IPS DF 4.7 (cell line): ENCODE results near the gene JARID2.
A peak's percentile ranks its signal among the peaks of the same experiment; 100 is the strongest.

ENCODE experiments used
- DNase-seq: peaks from one replicate; pipeline ENCODE4 v3.0.0-alpha.2; 2013; ENCODE audit warnings: low spot score; ENCODE audit errors: extremely low read depth

Gene JARID2

GRCh38 chr6:15264412-15264811 lies 18.5 kb downstream of the JARID2 start:
- DNase-seq = no peak

DNA sequence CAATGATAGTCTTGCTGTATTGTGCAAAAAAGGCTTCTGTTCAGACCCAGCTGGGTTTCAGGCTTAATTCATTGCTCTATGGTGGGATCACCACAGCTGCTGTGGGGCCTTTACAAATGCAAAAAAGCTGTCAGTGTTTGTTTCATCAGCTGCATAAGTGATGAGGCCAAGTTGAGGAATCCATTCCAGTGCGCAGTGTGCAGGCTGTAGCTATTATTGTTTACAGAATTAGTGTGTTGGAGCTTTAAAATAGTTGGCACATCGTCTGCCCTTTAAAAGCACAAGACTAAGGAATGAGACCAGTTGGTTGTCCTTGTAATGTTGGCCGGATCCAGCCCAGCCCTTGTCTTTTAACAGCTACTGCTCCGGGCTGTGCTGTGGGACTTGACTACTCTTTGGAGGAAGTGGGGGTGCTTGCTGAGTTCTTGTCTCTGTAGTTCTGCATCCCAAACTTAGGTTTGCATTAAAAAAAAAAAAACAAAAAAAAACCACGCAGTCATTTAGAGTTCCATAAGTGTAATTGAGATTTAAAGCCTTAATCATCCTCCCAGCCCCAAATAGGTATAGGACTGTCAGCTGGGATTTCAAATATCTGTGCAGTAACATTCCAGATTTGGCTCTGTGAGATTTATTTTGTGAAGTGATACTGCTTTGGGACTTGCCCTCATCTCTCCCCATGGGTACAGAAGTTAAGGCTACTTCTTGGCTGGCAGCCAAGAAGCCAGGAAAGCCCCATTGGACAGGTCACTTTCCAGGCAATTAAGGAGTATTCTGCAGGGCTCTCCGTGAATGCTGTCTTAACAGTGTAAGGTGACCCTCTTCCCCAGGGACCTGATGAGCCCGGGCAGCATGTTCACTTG lies 19.3 kb downstream of the JARID2 start:
- DNase-seq = no peak

GRCh38 chr6:15265787-15266186 lies 19.9 kb downstream of the JARID2 start:
- DNase-seq = no peak

DNA sequence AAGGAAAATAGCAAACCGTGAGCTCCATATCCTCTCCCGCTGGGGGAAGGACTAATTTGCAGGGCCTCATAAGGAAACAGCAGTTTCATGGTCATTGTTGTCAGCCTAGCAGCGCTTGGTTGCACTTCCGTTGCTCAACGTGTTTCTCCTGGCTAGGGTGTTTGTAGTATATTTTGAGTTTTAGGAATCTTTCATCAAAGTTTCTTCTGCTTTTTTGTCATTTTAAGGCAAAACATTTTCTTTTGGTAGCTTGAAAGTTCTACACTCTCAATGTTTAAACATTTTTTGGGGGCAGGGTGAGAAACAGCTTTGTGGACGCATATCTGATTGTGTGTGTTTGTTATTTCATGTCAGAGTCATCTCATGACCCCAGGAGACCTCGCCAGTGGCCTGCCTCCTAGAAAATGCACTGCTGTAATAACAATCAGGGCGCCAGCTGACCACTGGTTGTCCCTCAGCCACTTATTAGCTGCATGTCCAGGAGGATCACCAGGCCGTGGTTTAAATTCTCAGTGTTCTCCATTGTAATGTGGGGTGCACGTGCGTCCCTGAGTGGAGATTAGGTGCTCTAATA lies 20.6 kb downstream of the JARID2 start:
- no peak for DNase-seq

GRCh38 chr6:15267221-15267620 lies 21.4 kb downstream of the JARID2 start:
- no peak for DNase-seq

GRCh38 chr6:15268137-15268908 lies 22.5 kb downstream of the JARID2 start:
- peak; percentile 90 for DNase-seq

DNA sequence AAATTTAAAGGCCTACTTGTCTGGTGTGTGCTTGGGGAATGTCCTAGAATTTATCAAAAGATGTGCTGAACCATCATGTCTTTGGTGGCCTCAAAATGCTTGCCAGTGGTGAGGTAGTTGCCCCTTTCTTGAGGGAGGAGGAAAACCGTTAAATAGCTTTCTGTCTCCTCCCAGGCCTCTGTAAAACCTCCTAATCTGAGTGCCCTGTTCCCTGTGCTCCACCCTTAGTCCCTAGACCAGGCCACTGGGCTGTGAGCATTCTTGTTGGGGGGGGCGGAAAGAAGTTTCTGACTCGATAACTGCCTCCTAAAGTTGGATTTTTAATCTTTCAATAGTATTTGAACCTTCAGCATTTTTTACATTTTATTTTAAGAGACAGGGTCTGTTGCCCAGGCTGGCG lies 23.1 kb downstream of the JARID2 start:
- no peak for DNase-seq

- no peak for DNase-seq
These were observed 23.8 kb downstream of the JARID2 start for GRCh38 chr6:15269619-15270018.

- DNase-seq = no peak
These were observed 24.5 kb downstream of the JARID2 start for GRCh38 chr6:15270402-15270801.

- DNase-seq = no peak
These were observed 26.7 kb downstream of the JARID2 start for GRCh38 chr6:15272562-15272961.

DNA sequence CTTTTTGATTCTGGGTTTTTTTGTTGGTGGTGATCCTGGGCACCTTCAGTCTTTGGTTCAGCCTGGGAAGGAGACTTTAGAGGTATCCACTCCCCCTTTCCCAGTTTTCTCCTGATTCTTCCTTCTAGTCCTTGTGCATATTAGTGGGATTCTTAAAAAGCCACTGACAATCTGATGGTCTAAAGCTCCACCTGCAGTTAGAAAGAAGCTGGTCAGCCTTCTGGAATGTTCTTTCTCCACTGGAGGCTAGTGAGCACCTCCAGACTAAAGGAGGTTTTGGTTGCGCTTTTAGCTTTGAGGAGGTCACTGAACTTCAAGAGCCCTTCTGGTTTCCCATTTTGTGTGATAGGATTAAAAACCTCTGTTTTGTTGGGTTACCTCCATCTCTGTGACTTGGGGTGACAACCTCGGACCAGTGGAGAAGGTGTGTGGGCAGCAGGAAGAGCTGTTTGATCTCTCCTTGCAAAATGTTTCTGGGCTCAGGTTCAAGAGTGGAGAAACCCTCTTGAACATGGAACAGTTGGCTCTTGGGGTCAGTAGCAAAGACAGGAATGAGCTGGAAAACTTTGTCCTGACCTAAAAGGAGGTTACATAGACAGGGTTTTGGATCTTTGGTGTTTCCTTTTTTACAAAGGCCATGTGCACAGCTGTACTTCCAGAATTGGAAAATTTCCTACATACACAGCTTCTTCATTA lies 29.0 kb downstream of the JARID2 start:
- DNase-seq = no peak

DNA sequence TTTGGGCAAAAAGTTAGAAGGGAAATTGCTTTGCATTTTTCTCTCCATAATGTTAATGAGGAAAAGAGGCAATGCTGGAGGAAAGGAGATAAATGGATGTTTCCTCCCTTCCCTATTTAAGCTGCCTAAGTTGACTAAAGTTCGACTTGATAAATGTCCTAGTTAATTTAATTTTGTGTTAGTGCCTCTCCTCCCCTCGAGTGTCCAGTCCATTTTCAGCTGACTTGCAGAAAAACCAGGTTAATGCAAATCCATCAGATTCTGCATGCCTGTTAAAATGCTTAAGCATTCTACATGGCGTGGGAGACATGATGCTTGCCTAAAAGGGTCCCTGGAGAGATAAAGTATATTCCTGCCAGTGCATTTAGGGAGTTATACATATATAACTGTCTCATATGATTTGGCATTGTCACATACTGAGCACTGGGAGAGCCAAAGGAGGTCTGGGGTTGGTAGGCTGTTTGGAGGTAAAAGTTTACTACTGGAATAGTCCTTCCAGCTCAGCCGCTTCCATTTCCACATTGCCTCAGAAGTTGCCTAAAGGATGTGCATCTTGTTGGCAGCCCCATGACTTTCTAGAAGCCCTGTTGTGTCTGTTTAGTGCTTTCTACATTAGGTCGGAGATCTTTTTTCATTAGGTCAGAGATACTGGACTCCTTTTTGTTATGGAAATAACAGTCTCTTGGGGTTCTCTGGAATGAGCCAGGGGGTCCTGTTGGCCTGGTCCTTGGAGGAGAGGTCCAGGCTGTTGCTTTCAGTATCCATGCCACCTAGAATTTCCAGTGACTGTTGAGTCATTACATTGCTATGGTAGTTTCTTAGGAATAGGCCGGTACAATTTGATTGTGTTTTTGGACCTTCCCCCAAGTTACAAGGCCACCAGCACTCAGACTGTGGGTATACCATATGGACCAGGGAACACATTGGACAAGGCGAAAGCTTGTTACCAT lies 30.4 kb downstream of the JARID2 start:
- DNase-seq = no peak

- DNase-seq = no peak
These were observed 33.3 kb downstream of the JARID2 start for GRCh38 chr6:15279047-15279661.

DNA sequence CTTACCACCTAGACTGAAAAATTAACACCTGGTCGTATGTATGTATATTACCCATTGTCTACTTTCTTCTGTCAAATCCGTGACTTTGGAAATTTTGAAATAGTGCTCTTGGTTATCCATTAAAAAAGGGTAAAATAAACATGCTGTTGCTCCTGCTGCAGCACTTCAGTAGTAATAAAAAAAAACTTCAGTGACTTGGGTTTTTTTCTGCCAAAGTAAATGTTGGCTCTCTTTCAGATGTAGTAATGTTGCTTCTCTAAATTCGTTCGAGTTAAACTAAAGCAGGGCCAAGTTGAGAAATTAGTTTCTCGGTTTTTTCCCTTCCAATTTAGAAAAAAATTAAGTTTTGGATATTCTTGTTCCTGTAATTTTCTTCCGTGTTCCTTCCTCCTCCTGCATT lies 34.2 kb downstream of the JARID2 start:
- no peak for DNase-seq

DNA sequence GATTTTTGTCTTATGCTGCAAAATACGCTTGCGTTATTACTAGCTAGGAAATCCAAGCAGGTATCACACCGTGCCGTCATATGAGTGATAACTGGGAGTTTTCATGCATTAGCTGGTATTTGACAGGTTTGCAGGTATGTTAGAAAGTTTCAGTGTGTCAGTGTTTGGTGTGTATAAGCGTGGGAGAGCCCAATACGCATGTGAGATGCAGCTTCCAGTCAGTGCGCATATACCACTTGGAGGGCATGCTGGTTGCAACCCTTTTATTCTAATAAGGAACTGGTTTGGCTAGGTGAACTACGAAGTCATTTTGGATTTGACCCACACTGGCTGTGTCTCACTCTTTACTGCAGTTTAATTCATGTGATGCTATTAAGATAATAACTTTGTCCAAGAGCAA lies 35.1 kb downstream of the JARID2 start:
- no peak for DNase-seq

DNA sequence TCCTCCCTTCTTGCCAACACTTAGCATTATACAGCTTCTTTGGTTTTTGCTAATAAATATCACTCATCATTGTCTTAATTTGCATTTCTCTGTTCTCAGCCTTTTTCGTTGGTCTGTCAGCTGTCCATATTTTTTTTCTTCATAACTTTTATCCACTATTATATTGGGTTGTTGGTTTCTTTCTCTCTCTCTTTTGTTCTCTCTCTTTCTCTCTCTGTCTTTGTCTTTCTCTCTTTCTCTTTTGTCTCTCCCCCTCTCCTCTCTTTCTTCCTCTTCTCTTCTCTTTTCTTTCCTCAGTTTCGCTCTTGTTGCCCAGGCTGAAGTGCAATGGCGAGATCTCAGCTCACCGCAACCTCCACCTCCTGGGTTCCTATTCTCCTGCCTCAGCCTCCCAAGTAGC lies 36.5 kb downstream of the JARID2 start:
- no peak for DNase-seq

DNA sequence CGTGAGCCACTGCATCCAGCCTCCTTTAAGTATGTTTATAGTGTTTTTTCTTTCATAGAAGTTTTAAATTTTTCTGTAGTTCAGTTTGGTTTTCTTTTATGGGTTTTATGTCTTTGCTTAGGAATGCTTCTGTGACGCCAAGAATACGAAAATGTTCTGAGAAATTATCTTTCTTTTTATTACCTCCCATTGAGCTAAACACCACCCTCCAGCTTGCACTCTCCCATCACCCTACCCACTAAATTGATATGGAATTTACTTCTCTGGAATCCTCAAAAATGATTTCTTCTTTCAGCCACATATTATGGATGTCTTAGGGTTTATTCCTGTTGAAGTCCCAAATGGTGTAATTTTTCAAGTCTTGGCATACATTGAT lies 38.1 kb downstream of the JARID2 start:
- DNase-seq = no peak

DNA sequence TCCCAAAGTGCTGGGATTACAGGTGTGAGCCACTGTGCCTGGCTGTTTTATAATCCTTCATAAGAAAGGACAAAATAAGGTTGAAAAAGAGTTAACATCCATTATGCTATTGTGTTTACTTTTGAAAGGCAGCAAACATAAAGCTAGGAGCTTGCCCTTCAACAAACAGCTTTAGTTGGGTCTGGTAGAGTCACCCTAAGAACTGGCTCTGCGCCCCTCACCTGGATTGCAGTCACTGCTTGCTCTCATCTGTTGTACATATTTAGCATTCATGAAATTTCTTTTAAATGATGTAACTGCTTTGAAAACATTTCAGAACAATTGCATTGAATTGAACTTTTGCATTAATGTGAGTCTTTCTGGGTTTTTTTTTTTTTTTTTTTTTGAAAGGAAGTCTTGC lies 38.9 kb downstream of the JARID2 start:
- DNase-seq = no peak

DNA sequence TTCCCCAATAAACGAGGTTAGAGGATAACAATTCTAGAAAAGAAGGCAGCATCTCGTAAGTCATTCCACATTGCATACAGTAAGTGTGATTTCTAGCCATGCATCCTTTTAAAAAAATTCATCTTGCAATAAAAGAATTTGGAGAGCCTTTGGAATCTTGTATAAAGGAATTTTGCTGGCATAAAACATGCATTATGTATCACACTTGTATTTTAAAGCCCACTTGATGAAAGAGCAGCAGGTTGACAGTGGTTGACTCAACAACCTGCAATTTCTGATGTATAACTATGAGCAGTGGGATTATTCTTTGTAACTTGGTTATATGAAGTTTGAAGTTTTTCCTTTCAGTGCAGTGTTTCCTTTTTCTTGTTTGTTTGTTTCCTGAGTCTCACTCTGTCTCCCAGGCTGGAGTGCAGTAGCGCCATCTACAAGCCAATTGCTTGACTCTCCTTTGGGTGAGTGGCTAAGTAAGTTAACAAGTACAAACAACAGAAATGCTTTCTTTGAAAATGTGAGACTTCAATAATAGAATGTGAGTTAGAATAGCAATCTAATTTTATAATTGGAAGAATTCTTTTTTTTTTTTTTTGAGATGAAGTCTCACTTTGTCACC lies 39.9 kb downstream of the JARID2 start:
- no peak for DNase-seq
